GM21447 (cell line): ENCODE results near the gene CALD1.

ENCODE experiments used
- ATAC-seq: cut with Tn5 transposase; IDR thresholded peaks from one replicate; pipeline ENCODE4 v1.9.1; 2021; ENCODE audit not compliant: unreplicated experiment

Gene CALD1

GRCh38 chr7:134787064-134787463, 7.6 kb downstream of the CALD1 start:
- ATAC-seq = no peak

GRCh38 chr7:134787720-134788119, 8.3 kb downstream of the CALD1 start:
- ATAC-seq = no peak

- no peak for ATAC-seq
These were observed 8.8 kb downstream of the CALD1 start for GRCh38 chr7:134788191-134788590.

- ATAC-seq = no peak
These were observed 10.7 kb downstream of the CALD1 start for GRCh38 chr7:134789967-134790685.

- ATAC-seq = no peak
These were observed 13.5 kb downstream of the CALD1 start for GRCh38 chr7:134792968-134793367.

- ATAC-seq = no peak
These were observed 15.8 kb downstream of the CALD1 start for GRCh38 chr7:134795231-134795630.

- ATAC-seq = no peak
These were observed 18.7 kb downstream of the CALD1 start for GRCh38 chr7:134798155-134798554.

GRCh38 chr7:134799377-134799776, 19.9 kb downstream of the CALD1 start:
- no peak for ATAC-seq

GRCh38 chr7:134802762-134803161, 23.3 kb downstream of the CALD1 start:
- ATAC-seq = no peak

- no peak for ATAC-seq
These were observed 24.9 kb downstream of the CALD1 start for GRCh38 chr7:134804351-134804750.

GRCh38 chr7:134804854-134805253, 25.4 kb downstream of the CALD1 start:
- ATAC-seq = no peak

- no peak for ATAC-seq
These were observed 26.8 kb downstream of the CALD1 start for GRCh38 chr7:134806197-134806596.

- ATAC-seq = no peak
These were observed 30.2 kb downstream of the CALD1 start for GRCh38 chr7:134809616-134810015.

- no peak for ATAC-seq
These were observed 32.3 kb downstream of the CALD1 start for GRCh38 chr7:134811765-134812164.

GRCh38 chr7:134813663-134814396, 34.4 kb downstream of the CALD1 start:
- no peak for ATAC-seq

GRCh38 chr7:134814730-134815364, 35.4 kb downstream of the CALD1 start:
- ATAC-seq = no peak

- ATAC-seq = no peak
These were observed 39.3 kb downstream of the CALD1 start for GRCh38 chr7:134818613-134819345.

- ATAC-seq = no peak
These were observed 40.0 kb downstream of the CALD1 start for GRCh38 chr7:134819401-134819800.

- ATAC-seq = no peak
These were observed 40.9 kb downstream of the CALD1 start for GRCh38 chr7:134820295-134820694.

GRCh38 chr7:134820778-134821177, 41.3 kb downstream of the CALD1 start:
- no peak for ATAC-seq

- no peak for ATAC-seq
These were observed 44.0 kb downstream of the CALD1 start for GRCh38 chr7:134823400-134823799.
